ENCODE data around the gene NT5C.

DNA sequence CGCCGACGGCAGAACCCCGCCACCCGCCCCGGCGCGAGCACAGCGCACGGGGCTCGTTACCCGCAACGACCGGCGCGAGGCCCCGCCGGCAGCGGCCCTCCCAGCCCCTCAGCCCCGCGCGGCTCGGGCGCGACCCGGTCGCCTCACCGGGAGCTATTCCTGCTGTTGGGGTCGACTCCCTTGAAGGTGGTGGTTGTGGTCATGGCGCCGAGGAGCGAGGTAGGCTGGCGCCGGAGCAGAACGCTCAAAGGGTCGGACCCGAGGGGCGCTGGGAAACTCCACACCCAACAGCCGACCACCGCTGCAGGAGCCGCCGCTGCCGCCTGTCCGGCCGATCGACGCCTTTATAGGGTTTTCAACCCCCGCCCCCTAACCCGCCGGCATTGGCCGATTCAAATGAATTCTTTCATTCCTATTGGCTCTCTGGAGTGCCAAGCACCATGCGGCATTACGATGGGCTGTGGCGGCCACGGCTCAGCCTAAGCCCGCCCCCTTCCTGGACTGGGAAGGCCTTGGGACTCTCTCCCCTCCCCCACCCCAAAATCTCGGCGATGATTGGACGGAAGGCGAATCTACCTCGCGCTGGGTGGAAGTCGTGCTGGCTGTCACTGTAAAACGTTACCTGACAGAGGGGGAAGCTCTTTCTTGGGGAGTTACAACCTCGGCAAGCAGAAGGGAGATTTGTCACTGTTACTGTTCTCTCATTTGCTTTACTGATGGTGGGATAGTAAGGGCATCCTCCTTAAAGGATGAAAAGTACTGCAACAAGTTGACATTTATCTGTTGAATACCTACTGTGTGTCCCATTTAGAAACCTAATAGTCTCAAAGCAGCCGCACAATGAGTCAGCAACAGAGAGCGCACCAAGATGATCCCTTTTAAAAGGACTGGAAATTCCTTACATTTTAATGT lies 22.9 kb upstream of the NT5C start, which contains the start of gene JPT1:
- TF ChIP-seq ZNF274 (IDR thresholded peaks at IDR 0.05; ENCODE audit: low read depth, low read length) (no peak), SUZ12 (IDR thresholded peaks at IDR 0.05; ENCODE audit: extremely low read depth, insufficient read depth, insufficient read length) (no peak)

Data from NT2/D1 (cell line).